SK-N-SH treated with all-trans-retinoic acid at 6 μM for 48 hours (cell line): ENCODE measurements around the gene CKLF.

Experiments used
- ARNTL ChIP-seq: fragments of 450-650 bp; formaldehyde crosslinking; IDR thresholded peaks from 2 replicates; pipeline ENCODE4 v1.5.0; 2020; ENCODE audit warnings: low read depth, mild to moderate bottlenecking, moderate library complexity, borderline replicate concordance
- CSDC2 ChIP-seq: fragments of 250-450 bp; sonication (Bioruptor Pico); IDR thresholded peaks from 2 replicates; pipeline ENCODE4 v1.5.0; 2020; ENCODE audit warnings: mild to moderate bottlenecking, moderate library complexity
- ESRRG ChIP-seq: fragments of 250-450 bp; sonication (Bioruptor Pico); IDR thresholded peaks from 2 replicates; pipeline ENCODE4 v1.6.1; 2021; ENCODE audit warnings: mild to moderate bottlenecking
- GLIS3 ChIP-seq: fragments of 250-450 bp; sonication (Bioruptor Pico); IDR thresholded peaks from 2 replicates; pipeline ENCODE4 v1.5.0; 2020; ENCODE audit warnings: mild to moderate bottlenecking, moderate library complexity
- RARB ChIP-seq: fragments of 250-450 bp; sonication (Bioruptor Pico); IDR thresholded peaks from 2 replicates; pipeline ENCODE4 v1.8.0; 2021; ENCODE audit warnings: mild to moderate bottlenecking, moderate library complexity
- ZC3H10 ChIP-seq: fragments of 250-450 bp; sonication (Bioruptor Pico); IDR thresholded peaks from 2 replicates; pipeline ENCODE4 v1.5.1; 2021; ENCODE audit warnings: mild to moderate bottlenecking, moderate library complexity
- ZFP3 ChIP-seq: fragments of 250-450 bp; sonication (Bioruptor Pico); IDR thresholded peaks from 2 replicates; pipeline ENCODE4 v1.5.0; 2020; ENCODE audit warnings: mild to moderate bottlenecking, moderate library complexity
- TF ChIP-seq, protein P1 (sequence below): fragments of 250-450 bp; sonication (Bioruptor Pico); IDR thresholded peaks from 2 replicates; pipeline ENCODE4 v1.5.1; 2021; ENCODE audit warnings: mild to moderate bottlenecking, moderate library complexity
- TF ChIP-seq, protein P2 (sequence below): fragments of 250-450 bp; sonication (Bioruptor Pico); IDR thresholded peaks from 2 replicates; pipeline ENCODE4 v1.5.1; 2020; ENCODE audit warnings: low read depth, mild to moderate bottlenecking, moderate library complexity

DNA sequence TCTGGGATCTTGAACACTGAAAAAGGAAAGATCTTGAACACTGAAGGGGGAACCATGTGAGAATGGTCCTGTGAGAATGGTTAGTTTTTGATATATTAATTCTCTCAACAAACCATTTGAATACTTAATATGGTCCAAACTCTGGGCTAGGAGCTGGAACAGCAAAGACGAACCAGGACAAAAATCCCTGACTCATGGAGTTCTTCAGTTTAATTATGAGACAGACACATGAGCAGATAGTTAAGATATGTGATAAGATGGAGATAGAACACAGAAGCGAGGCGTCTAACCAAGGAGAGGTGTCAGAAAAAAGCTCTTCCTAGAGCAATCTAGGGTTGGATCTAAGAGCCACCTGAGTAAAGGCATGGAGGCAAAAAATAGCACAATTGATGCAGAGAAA lies 1.6 kb downstream of the CKLF start:
- TF ChIP-seq RARB (CRISPR knock-in tag) (no peak), CSDC2 (no peak), ESRRG (no peak), ZFP3 (CRISPR knock-in tag) (no peak), ARNTL (CRISPR knock-in tag) (no peak), GLIS3 (CRISPR knock-in tag) (no peak), ZC3H10 (no peak)
- TF ChIP-seq, protein P1, sequence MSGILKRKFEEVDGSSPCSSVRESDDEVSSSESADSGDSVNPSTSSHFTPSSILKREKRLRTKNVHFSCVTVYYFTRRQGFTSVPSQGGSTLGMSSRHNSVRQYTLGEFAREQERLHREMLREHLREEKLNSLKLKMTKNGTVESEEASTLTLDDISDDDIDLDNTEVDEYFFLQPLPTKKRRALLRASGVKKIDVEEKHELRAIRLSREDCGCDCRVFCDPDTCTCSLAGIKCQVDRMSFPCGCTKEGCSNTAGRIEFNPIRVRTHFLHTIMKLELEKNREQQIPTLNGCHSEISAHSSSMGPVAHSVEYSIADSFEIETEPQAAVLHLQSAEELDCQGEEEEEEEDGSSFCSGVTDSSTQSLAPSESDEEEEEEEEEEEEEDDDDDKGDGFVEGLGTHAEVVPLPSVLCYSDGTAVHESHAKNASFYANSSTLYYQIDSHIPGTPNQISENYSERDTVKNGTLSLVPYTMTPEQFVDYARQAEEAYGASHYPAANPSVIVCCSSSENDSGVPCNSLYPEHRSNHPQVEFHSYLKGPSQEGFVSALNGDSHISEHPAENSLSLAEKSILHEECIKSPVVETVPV (CRISPR knock-in tag) = no peak
- TF ChIP-seq, protein P2, sequence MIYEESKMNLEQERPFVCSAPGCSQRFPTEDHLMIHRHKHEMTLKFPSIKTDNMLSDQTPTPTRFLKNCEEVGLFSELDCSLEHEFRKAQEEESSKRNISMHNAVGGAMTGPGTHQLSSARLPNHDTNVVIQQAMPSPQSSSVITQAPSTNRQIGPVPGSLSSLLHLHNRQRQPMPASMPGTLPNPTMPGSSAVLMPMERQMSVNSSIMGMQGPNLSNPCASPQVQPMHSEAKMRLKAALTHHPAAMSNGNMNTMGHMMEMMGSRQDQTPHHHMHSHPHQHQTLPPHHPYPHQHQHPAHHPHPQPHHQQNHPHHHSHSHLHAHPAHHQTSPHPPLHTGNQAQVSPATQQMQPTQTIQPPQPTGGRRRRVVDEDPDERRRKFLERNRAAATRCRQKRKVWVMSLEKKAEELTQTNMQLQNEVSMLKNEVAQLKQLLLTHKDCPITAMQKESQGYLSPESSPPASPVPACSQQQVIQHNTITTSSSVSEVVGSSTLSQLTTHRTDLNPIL = no peak
